ENCODE data around the gene PARP4.
"Not testable (repeated sequence)": the region's sequence is repeated elsewhere in the genome, so short reads cannot be mapped to it uniquely, and the experiment has no call there.

DNA sequence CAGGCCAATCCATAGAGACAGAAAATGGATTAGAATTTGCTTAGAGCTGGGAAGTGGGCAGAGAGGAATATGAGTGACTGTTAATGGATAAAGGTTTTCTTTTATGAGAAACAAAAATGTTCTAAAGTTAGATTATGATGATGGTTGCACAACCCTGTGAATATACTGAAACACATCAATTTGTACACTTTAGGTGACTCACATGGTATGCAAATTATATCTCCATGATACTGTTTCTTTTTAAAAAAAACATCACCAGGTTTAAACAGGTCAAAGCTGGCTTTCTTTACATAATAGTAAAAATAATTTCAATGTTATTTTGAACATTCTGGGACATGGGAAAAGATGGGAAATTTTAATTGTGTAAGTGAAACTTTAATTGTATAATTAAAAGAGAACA lies 131.7 kb downstream of the PARP4 start:
- not testable (repeated sequence) for TF ChIP-seq CTCF (conservative IDR thresholded peaks at IDR 0.05 in 1 of 2, IDR thresholded peaks at IDR 0.05 in 1 of 2; ENCODE audit: extremely low read depth in 1 of 2, insufficient read depth in 1 of 2, low read depth in 1 of 2, low read length in 2 of 2); EZH2 (IDR thresholded peaks at IDR 0.05; ENCODE audit: borderline replicate concordance, low read length)

All from mammary epithelial cell (primary cell).